Loucy (cell line): ENCODE data around the gene CMTR1.

Experiments used
- EZH2phosphoT487 ChIP-seq: fragments of 200-600 bp; IDR thresholded peaks from 2 replicates; pipeline ENCODE4 v1.6.1; 2018; ENCODE audit warnings: antibody characterized with exemption, mild to moderate bottlenecking, moderate library complexity, borderline replicate concordance
- TF ChIP-seq, protein P1 (sequence below): fragments of 200-600 bp; sonication (generic); conservative IDR thresholded peaks from 2 replicates; pipeline ENCODE4 v1.5.1; 2014; ENCODE audit warnings: mild to moderate bottlenecking, antibody characterized with exemption, low read length

DNA sequence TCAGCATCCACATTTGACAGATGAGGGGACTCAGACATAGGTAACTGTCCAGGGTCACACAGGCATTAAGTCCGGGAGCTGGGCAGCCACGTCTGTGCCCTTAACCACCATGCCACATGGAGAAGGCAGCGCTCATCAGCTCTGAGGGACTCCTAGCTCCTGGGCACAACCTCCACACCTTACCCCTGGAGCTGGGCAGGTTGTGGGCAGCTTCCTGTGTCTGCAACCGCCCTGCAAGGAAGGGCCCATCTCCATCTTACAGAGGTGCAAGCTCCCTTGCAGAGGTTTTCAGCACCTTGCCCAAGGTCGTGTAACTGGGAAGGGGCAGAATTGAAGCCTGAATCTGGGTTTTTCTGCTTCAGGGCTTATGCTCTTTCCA lies 58.8 kb downstream of the CMTR1 start:
- TF ChIP-seq, protein P1, sequence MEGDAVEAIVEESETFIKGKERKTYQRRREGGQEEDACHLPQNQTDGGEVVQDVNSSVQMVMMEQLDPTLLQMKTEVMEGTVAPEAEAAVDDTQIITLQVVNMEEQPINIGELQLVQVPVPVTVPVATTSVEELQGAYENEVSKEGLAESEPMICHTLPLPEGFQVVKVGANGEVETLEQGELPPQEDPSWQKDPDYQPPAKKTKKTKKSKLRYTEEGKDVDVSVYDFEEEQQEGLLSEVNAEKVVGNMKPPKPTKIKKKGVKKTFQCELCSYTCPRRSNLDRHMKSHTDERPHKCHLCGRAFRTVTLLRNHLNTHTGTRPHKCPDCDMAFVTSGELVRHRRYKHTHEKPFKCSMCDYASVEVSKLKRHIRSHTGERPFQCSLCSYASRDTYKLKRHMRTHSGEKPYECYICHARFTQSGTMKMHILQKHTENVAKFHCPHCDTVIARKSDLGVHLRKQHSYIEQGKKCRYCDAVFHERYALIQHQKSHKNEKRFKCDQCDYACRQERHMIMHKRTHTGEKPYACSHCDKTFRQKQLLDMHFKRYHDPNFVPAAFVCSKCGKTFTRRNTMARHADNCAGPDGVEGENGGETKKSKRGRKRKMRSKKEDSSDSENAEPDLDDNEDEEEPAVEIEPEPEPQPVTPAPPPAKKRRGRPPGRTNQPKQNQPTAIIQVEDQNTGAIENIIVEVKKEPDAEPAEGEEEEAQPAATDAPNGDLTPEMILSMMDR: no peak
- no peak for TF ChIP-seq EZH2phosphoT487
